ENCODE results near the gene CCDC154.
"Not testable (repeated sequence)": the region's sequence is repeated elsewhere in the genome, so short reads cannot be mapped to it uniquely, and the experiment has no call there.

The CCDC154 gene

GRCh38 chr16:1488619-1489018 lies 44.3 kb upstream of the CCDC154 start, which contains the start of gene PTX4:
TSS of gene PTX4 (minus strand) at chr16:1488944. CDS start at chr16:1488909, 35 bp downstream.
- TF ChIP-seq CTCF (IDR thresholded peaks at IDR 0.05; ENCODE audit: insufficient read depth, missing control alignments), result no peak
- no peak for FAIRE-seq
- DNase-seq (ENCODE audit: insufficient read length, low spot score), result no peak

GRCh38 chr16:1488054-1488601 lies 43.8 kb upstream of the CCDC154 start:
- DNase-seq (ENCODE audit: insufficient read length, low spot score) (no peak), FAIRE-seq (no peak)
- TF ChIP-seq CTCF (IDR thresholded peaks at IDR 0.05; ENCODE audit: insufficient read depth, missing control alignments), result no peak

GRCh38 chr16:1487395-1488053 lies 43.2 kb upstream of the CCDC154 start:
- no peak for DNase-seq (ENCODE audit: insufficient read length, low spot score)
- no peak for FAIRE-seq
- TF ChIP-seq CTCF (IDR thresholded peaks at IDR 0.05; ENCODE audit: insufficient read depth, missing control alignments), result no peak

GRCh38 chr16:1486551-1487390 lies 42.4 kb upstream of the CCDC154 start:
- no peak for TF ChIP-seq CTCF (IDR thresholded peaks at IDR 0.05; ENCODE audit: insufficient read depth, missing control alignments)
- no peak for DNase-seq (ENCODE audit: insufficient read length, low spot score)
- no peak for FAIRE-seq

GRCh38 chr16:1485847-1486496 lies 41.6 kb upstream of the CCDC154 start:
- FAIRE-seq (no peak), DNase-seq (ENCODE audit: insufficient read length, low spot score) (no peak)
- no peak for TF ChIP-seq CTCF (IDR thresholded peaks at IDR 0.05; ENCODE audit: insufficient read depth, missing control alignments)

- TF ChIP-seq CTCF (IDR thresholded peaks at IDR 0.05; ENCODE audit: insufficient read depth, missing control alignments), result no peak
- FAIRE-seq, result no peak
- no peak for DNase-seq (ENCODE audit: insufficient read length, low spot score)
Observed at GRCh38 chr16:1481906-1482835, 37.8 kb upstream of the CCDC154 start.

- not testable (repeated sequence) for DNase-seq (ENCODE audit: insufficient read length, low spot score); FAIRE-seq
Observed at GRCh38 chr16:1478937-1479336, 34.6 kb upstream of the CCDC154 start.

Data from D721Med (cell line).